ENCODE results near the gene CGB3. TPM values are rescaled to one million over a fixed set of nuclear protein-coding genes. Genes with fewer than 3 reads are reported as not detected.

The CGB3 gene
- total and polyA plus RNA-seq, 10 of the 15 experiments (the other 5 are each of a cell fraction or from before 2014, with no cell fraction given) = not detected

GRCh38 chr19:49059053-49059452, 34.9 kb upstream of the CGB3 start:
- Histone ChIP-seq H3K4me3 (no peak overlapping the region), H3K27ac (ENCODE audit: control insufficient read depth, insufficient read depth) (no peak overlapping the region), H3K36me3 (ENCODE audit: control insufficient read depth in 2 of 2, insufficient read depth in 2 of 2, low read length in 1 of 2) (no peaks in the 10 kb centered on the region), H3K4me1 (ENCODE audit: control insufficient read depth, insufficient read depth, low read length) (no peaks in the 10 kb centered on the region), H3K27me3 (replicated peaks in 1 of 2; ENCODE audit: control insufficient read depth in 2 of 2, insufficient read depth in 2 of 2, low read length in 1 of 2) (peaks cover 5 to 16% of the 10 kb centered on the region in 2 experiments; a peak in 3 of 4 replicates), H3K4me2 (ENCODE audit: control insufficient read depth, insufficient read depth) (no peak overlapping the region), H3K9ac (ENCODE audit: control insufficient read depth, insufficient read depth, low read length) (no peak overlapping the region), H3K9me3 (replicated peaks; ENCODE audit: control insufficient read depth, insufficient read depth, low read length) (no peaks in the 10 kb centered on the region), H2AFZ (ENCODE audit: control insufficient read depth, low read depth, low read length) (no peak overlapping the region), H4K20me1 (ENCODE audit: control insufficient read depth, insufficient read depth) (no peaks in the 10 kb centered on the region), H3K79me2 (ENCODE audit: control insufficient read depth, insufficient read depth, low read length) (no peaks in the 10 kb centered on the region)
- intact Hi-C loops (cut with micrococcal nuclease; ENCODE audit: unreplicated experiment) = no loop called here
- ATAC-seq (no peak), DNase-seq (ENCODE audit: low read depth, low spot score) (no peak), FAIRE-seq (no peak)
- no TSS peak for BruUV-seq (replicated peaks)
- POLR2A ChIA-PET = interaction anchor here (0.6 kb wide), 1 partner anchor 494 kb away, joined by 3 read pairs; no protein-coding TSS in a partner anchor
- CTCF ChIA-PET = no interaction called here
- in situ Hi-C loops (cut with MboI) = no loop called here
- SMC1A ChIA-PET (ENCODE audit: uncharacterized antibody, unreplicated experiment) = no interaction called here
- 40% methylated on average over 9 of the region's 9 CpGs for WGBS (ENCODE audit: insufficient coverage, insufficient replicate concordance, low lambda C conversion rate, missing lambda C conversion rate)
- no peak for TF ChIP-seq SIX5 (IDR thresholded peaks at IDR 0.05; ENCODE audit: low read depth, low read length, severe bottlenecking)
- TF ChIP-seq EZH2 (IDR thresholded peaks at IDR 0.05; ENCODE audit: borderline replicate concordance, control insufficient read depth, low read depth, low read length) = no peak
- no peak for TF ChIP-seq EED (IDR thresholded peaks at IDR 0.05; ENCODE audit: low read depth)
- TF ChIP-seq ZNF687 (IDR thresholded peaks at IDR 0.05) = no peak
- no peak for TF ChIP-seq SREBF2 (IDR thresholded peaks at IDR 0.05; ENCODE audit: low read length)
- TF ChIP-seq IKZF2 (IDR thresholded peaks at IDR 0.05) = no peak
- no peak for TF ChIP-seq RBBP5 (conservative IDR thresholded peaks at IDR 0.05)
- no peak for TF ChIP-seq SIN3A (IDR thresholded peaks at IDR 0.05; ENCODE audit: low read depth, low read length)
- no peak for TF ChIP-seq BCL3 (IDR thresholded peaks at IDR 0.05; ENCODE audit: borderline replicate concordance, insufficient read depth, low read depth, low read length, poor library complexity, severe bottlenecking)
- TF ChIP-seq BHLHE40 (IDR thresholded peaks at IDR 0.05; ENCODE audit: borderline replicate concordance in 1 of 2, low read depth in 2 of 2, low read length in 1 of 2) = no peak
- no peak for TF ChIP-seq PAX8 (IDR thresholded peaks at IDR 0.05)
- TF ChIP-seq MXI1 (IDR thresholded peaks at IDR 0.05; ENCODE audit: low read depth, low read length) = no peak
- TF ChIP-seq FOS (IDR thresholded peaks at IDR 0.05; ENCODE audit: borderline replicate concordance, extremely low read depth, insufficient read length) = no peak
- RAD21 ChIA-PET (ENCODE audit: unreplicated experiment) = no interaction called here

All from GM12878 (cell line).